DOHH2 (cell line): ENCODE data around the gene COL4A1.

Experiments used
- CTCF ChIP-seq: fragments of 200-600 bp; sonication (generic); IDR thresholded peaks from one replicate; pipeline ENCODE4 v1.5.1; 2014; ENCODE audit warnings: antibody characterized with exemption, mild to moderate bottlenecking, low read depth, low read length; ENCODE audit not compliant: poor library complexity, severe bottlenecking
- EZH2phosphoT487 ChIP-seq: fragments of 200-600 bp; sonication (generic); IDR thresholded peaks from 2 replicates; pipeline ENCODE4 v1.6.1; 2017; ENCODE audit warnings: borderline replicate concordance, mild to moderate bottlenecking, antibody characterized with exemption, low read length, moderate library complexity, mixed read lengths

GRCh38 chr13:110311443-110312338, 4.7 kb upstream of the COL4A1 start:
- TF ChIP-seq CTCF = no peak
- TF ChIP-seq EZH2phosphoT487 = no peak
